Urothelium cell line (cell line): Measurements from ENCODE around the gene SIL1.
"Not testable (repeated sequence)": the region's sequence is repeated elsewhere in the genome, so short reads cannot be mapped to it uniquely, and the experiment has no call there.

Experiments
- DNase-seq: peaks from one replicate; pipeline ENCODE4 v3.0.0; 2011; ENCODE audit warnings: low spot score, mixed read lengths
- FAIRE-seq: peaks from 2 replicates; lab custom pipeline; 2011; peaks lifted over from hg19 to GRCh38; lab: Jason Lieb, UNC

Gene SIL1

DNA sequence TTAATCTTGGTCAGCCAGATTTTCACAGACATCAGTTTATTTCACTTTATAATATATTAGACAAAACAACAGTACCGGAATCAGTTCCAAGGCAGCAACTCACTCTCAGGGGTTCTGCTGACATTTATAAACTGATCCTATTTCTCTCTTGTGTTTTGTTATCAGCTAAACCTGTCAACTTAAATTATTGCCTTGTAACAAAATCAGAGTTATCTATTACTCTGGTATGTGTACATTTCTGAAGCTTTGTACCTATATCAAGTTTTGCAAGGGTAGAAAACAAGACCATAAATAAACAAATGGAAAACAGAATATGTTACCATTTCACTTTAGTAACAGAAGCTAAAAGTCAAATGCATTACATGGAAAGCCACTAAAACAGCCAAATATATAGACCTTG lies 122.1 kb downstream of the SIL1 start:
- FAIRE-seq (no peak), DNase-seq (no peak)

DNA sequence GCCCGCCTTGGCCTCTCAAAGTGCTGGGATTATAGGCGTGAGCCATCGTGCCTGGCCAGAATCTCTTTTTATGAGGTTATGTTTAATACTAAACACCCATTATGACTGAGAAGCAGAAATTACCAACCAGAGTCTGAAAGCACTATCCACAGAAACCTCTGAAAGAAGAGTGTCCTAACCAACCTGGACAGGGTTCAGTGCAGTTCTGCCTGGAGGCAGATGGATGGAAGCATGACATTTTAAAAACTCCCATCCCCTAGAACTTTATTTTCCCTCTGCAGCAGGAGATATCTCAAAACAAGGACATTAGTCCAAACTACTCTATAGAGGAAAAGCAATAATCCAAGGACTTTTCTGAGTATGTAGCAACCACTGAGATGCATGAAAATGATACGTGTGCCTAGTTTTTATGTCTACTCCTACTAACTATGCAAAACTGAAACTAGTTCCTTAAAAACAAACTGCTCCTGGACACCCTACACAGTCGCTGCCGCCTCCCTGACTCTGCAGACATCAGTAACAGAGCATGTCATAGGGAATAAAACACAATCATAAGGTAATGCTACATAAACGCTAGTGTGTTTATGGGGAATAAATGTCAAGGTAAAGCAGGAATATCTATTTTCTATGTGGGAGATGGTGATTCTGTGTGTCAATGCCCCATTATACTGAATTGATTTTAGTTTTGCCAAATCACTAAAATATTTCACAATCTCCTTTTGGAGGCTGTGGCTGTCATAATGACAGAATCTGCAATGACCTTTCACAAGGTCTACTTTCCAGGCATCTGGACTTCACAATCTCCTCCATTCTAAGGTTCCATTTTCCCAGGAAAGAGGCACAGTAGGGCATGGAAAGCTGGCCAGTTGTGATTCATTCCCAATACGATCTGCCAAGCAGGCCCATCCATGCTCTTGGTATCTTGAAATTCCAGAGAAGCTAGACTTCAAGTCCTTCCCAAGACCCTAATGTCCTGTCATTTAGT lies 122.8 kb downstream of the SIL1 start:
- no peak for FAIRE-seq
- DNase-seq = no peak

DNA sequence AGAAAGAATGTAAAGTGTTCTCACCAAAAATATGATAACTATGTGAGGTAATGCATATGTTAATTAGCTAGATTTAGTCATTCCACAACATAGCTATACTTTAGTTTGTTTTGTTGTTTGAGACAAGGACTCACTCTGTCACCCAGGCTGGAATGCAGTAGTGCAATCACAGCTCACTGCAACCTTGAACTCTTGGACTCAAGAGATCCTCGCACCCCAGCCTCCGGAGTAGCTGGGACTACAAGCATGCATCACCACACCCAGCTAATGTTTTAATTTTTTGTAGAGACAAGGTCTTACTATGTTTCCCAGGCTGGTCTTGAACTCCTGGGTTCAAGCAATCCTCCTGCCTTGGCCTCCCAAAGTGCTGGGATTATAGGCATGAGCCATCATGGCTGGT lies 124.2 kb downstream of the SIL1 start:
- FAIRE-seq, DNase-seq: not testable (repeated sequence)

DNA sequence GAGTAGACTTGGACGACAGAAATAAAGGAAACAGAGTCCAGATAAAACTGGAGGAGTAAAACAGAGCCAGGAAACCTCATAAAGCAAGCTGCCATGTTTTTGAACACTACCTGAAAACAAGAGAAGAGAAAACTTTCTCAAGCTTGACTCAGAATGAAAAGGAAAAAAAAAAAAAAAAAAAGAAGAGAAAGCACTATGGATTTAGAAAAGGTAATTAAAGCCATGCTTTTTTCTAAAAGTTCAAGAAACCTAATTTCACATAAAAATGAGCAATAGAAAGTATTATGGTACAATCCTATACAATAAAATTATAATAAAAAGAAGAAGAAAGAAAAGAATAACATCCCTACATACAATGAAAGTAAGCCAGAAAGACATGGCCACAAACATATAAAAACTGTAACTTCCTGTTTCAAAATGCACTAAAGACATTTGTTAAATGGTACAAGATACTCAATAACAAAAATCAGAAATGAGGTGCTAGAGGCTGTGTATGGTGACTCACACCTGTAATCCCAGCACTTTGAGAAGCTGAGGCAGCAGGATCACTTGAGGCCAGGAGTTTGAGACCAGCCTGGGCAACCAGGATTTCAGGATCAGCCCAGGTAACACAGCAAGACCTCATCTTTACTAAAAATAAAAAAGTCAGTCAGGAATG lies 129.5 kb downstream of the SIL1 start:
- no peak for DNase-seq
- no peak for FAIRE-seq

DNA sequence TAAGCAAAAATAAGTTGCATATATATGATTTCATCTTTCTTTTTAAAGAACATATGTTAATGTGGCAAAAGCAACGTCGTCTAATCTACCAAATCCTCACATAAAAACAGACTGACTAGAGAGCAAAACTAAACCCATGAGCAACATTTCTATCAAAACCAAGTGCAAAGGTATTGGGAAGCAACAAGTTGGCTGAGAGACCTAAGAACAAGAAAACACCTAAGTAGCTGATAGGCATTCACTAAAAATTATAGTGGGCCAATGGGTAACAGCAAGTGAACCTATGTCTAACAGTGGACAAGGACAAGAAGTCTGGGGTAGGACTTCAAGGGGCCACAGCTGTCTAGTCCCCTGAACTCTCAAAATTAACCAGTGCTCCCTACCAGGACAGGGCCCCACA lies 130.1 kb downstream of the SIL1 start:
- FAIRE-seq = no peak
- no peak for DNase-seq

DNA sequence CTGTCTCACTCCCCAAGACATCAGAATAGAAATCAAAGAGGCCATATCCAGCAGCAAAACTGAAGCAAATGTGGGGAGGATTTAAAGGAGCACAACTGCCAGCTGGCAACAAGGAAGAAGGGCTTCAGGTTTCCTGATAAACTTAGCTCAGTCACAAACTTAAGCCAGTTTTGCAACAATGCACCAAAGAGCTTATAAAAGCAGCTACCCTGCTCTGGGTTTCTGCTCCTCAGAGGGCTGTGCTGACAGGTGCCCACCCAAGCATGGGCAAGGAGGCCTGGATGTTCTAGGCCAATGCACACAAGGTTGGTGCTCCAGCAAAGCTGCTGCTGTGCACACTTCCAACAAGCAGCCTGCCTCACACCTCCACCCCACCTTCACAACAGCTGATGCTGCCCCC lies 132.9 kb downstream of the SIL1 start:
- FAIRE-seq (no peak), DNase-seq (no peak)

DNA sequence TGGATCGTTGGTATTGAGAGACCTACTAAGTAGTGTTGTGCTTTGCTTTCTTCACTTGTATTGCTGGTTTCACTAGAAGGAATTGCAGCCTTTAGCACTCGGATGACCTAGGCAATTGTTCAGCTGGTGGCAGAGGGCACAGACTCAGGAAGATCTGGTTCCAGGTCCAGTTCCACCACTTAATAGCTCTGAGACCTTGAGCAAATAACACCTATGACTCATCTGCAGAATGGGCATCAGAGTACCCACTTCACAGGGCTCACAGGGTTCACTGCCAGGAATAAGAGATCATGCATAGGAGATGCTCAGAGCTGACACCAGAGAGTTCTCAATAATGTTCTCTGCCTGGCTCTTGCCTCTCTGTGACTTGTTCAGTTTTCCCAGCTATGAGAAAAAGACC lies 133.6 kb downstream of the SIL1 start:
- FAIRE-seq = no peak
- DNase-seq = no peak

DNA sequence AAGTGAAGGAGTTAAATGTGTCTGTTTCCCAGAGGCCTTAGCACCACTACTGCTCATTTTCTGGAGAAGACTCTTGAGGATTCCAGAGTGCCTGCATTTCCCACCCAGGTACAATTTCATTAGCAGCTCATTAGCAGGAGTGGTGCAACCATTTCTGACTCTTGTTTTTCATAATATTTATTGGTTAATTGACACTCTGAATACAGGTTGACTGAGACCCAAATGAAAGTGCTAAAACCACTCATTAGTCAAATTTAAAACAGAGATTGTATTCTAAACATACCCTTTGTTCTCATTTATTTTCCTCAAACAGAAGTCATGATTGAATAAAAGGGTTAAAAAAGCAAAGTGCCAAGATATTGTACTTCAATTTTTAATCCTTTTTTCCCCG lies 134.5 kb downstream of the SIL1 start:
- FAIRE-seq (no peak), DNase-seq (no peak)

DNA sequence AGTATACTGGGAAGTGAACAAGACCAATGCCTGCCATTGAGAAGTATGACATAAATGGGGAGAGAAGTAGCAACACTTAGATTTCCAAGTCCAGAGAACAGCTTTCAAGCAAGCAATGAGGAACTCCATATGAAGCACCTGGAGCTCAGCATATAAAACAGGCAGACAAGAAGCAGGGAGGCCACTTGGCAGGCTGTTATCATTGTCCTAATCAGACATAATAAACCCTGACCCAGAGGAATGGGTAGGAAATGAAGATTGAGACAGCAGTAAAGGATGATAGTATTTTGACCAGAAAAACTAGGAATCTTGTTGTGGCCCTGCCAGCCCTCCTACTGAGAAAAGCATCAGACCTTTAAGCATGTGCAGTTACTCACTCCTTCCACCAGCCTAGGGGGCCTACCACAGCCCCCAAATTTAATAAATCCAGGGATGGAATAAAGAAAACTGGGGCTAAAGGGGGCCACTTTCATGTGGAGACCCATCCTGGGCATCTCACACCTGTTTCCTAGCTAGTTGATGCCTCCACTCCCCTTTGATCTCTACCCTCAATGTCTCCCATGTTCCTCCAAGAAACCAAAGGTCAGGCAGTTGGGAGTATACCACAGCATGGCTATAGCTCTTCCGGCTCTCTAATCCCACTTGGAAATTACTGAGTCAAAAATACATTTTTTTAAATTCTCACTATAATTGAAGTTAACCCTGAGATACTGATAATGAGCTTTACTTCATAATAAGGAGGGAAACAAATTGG lies 135.1 kb downstream of the SIL1 start:
- no peak for FAIRE-seq
- no peak for DNase-seq

DNA sequence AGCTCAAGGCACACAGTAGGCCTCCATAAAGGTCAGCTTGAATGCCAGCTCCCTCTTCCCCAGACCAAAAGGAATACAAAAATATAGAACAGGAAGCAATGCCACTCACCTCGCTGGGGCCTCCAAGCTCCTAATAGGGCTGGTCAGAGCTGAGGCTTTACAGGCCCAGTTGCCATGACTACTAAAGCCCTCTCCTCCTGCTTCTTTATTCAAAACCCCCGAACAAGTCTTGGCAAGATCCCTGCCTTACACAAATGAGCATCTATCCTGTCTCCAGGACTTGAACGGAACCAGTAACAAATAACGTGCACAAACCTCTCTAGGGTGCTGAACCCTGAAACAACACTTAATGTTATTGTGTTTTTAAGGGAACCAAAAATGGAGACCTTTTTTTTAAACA lies 136.3 kb downstream of the SIL1 start:
- FAIRE-seq (no peak), DNase-seq (no peak)

DNA sequence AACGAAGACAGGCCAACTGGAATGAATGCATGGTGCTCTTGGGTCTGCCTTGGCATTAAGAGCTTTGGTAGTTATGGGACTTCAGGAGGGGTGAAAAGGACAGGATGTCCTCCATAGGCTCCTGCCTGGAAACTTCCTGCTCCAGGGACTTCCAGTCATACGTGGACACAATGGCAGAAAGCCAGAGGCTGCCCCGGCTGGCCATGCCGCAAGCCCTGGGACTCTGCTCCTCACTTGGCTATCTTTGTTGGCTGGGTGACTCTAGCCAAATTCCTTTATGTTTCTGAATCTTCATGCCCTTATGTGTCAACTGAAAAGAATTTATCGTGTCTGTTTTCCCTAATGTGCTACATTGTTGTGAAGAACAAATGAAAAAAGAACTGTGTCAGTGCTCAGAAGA lies 136.9 kb downstream of the SIL1 start:
- FAIRE-seq = no peak

DNA sequence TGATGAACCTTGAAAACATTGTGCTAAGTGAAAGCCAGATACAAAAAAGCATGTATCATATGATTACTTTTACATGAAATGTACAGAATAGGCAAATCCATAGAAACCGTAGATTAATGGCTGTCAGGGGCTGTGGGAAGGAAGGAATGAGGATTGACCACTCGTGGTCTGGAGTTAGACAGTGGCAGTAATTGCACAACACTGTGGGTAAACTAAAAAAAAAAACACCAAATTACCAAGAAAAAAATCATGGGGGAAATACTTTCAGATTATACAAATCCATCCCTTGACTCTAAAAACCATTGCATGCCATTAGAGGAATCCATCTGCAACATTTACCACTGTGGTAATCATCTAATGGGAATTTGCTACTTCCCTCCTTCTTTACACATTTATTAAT lies 140.0 kb downstream of the SIL1 start:
- DNase-seq (no peak), FAIRE-seq (no peak)

More for the DNA sequence above, 136.9 kb downstream of the SIL1 start:
- peak; percentile 37 for DNase-seq

DNA sequence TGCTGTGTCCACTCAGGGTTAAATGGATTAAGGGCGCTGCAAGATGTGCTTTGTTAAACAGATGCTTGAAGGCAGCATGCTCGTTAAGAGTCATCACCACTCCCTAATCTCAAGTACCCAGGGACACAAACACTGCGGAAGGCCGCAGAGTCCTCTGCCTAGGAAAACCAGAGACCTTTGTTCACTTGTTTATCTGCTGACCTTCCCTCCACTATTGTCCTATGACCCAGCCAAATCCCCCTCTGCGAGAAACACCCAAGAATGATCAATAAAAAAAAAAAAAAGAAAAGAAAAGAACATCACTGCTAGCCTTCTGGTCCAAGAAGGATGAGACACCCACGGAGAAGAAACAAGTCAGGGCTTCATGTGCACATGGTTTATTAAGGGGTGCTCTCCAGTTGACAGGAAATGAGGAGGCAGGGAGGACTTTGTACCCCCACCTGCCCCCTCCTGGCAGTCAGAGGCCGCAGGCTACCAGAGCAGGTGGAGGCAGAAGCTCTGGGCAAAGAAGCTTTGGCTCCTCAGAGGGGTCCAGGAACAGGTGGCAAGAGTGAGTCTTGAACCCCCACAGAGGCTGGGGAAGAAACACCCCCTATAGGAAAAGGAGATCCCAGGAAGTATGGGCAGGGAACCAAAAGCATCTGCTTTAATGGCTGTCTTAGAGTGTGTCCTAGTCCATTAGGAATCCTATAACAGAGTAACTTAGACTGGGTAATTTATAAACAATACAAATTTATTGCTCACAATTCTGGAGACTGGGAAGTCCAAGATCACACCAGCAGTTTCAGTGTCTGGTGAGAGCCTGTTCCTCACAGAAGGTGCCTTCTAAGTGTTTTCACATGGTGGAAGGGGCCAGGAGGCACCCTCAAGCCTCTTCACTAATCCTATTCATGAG lies 140.9 kb downstream of the SIL1 start:
- not testable (repeated sequence) for FAIRE-seq, DNase-seq

DNA sequence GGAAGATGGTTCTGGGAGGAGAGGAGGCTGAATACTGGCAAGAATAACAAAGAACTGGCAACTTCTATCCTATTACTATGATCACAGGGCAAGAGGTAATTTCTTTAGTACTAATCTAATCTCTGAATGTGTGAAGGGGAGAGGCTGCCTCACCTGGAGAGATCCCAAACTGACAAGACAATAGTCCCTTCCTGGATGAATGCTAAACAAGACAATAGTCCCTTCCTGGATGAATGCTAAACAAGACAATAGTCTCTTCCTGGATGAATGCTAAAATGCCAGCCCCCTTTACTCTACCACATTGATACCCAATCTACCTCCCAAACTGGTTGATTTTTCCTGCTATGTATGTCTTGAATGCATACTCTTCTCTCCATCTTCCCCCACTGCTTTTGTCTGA lies 145.2 kb downstream of the SIL1 start:
- FAIRE-seq (no peak), DNase-seq (no peak)

DNA sequence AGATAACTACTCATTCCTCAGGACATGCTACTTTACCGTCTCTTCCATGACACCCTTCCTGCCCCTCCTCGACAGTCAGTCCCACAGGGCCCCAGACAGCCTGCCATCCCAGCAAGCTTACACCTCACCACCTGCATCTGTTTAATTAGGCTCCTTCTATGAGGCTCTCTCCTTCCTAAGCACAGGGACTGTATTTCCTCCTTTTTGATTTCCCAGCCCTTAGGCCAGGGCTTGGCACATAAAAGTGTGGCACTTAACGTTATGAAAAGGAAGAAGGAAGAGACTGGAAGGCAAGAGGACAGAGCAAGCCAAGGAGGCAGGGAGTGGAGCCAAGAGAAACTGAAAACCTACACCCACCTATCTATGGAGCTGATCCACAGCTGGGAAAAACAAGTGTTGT lies 146.8 kb downstream of the SIL1 start:
- DNase-seq (no peak), FAIRE-seq (no peak)

DNA sequence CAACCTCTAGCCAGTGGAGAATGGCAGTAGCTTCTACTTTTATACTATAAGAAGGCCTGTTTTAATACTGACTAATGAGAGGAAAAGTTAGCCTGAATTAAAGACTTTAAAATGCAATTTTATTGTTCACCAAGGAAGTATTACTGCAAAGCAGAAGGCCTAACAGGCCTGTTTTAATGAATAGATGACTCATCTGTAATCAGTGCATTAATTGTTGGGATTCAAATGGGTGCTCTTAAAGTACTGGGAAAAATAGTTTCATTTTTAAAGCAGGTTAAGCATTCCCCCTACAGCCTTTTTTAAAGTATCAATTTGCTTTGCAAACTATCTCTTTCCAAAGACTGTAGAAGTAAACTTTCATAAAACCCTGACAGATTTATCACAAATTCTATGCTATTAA lies 147.7 kb downstream of the SIL1 start:
- no peak for FAIRE-seq

DNA sequence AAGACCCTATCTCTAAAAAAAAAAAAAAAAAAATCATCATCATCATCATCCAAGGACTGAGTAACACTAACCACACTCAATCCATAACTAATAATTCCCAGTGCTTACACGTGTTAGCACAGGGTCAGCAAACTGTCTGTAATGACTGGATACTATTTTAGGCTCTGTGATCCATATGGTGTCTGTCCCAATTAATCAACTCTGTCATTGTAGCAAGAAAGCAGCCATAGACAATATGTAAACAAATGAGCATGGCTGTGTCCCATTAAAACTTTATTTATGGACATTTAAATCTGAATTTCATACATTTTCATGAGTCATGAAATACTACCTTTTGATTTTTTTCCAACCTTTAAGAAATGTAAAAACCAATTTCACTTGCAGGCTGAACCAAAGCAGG lies 148.4 kb downstream of the SIL1 start:
- DNase-seq (no peak), FAIRE-seq (no peak)

More for the DNA sequence above, 147.7 kb downstream of the SIL1 start:
- no peak for DNase-seq

DNA sequence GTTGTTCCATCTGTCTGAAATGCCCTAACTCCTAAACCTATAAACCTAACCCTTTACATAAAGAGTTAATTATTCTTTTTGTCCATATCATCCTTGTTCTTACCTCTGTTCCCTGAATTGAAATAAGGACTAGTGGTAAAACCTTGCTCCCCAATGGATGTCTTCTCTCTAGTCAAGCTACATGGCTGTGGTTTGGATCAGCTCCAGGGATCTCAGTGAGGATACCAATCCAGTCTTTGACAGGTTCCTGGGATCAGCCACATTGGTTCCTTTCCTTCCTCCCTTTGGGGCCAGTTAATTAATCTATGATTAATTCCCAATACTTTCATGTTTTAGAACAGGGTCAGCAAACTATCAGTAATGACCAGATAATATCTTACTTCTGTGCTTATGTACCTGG lies 151.6 kb downstream of the SIL1 start:
- FAIRE-seq = no peak
- DNase-seq = no peak

DNA sequence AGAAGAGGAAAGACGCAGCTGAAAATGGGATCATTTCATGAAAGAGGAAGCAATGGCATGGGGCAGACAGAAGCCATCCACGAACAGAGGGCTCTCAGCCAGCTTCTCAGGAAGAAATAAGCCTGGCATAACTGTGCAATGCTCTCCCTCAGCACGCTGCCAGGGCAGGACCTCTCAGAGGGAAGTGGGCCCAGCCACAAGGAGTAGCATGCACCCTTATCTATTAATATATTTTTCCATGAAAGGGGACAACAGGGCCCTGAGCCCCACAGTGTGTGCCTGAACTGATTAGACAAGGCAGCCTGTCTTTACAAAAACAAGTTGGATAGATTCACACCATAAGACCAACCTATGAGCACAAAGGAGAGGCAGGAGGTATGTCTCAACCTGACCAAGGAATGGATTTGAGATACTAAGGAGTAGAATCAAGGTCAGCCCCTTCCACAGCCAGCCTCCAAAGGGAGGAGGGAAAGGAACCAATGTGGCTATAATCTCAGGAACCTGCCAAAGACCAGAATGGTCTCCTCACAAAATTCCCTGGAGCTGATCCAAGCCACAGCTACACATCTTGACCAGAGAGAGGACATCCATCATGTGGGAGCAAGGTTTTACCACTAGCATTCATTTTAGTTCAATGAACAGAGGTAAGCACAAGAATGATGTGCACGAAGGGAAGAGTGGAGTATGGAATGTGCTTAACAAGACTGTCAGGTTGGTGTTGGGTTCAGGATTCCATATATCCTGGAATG lies 154.8 kb downstream of the SIL1 start:
- FAIRE-seq = no peak
- no peak for DNase-seq

DNA sequence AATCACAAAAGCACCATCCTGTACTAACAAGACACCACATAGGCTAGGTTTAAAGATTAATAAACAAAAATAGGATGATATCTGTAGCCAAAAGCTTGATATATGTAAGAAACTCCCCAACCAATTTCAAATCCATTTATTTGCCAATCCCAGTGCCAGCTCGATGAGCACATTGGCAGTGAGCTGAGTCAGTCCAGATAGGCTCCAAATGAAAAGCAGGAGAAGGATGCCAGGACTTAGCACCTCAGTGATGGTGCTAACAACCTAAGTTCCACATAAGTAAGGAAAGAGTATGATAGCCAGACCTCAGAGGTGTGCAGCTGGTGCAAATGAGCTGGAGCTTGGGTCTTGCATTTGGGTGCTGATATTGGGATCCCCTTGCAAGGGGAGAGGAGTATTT lies 158.1 kb downstream of the SIL1 start:
- FAIRE-seq = no peak
- no peak for DNase-seq
